Nephron (organoid): ENCODE measurements around the gene VRK3.
A peak's percentile ranks its signal among the peaks of the same experiment; 100 is the strongest.

Experiments used
- H3K27ac Mint-ChIP-seq, 3 experiments: 2 replicates each; pipeline ENCODE4 v1.8.0; 2020; ENCODE audit warnings: mixed read lengths in 3 of 3, mild to moderate bottlenecking in 2 of 3, moderate library complexity in 1 of 3
- H3K27me3 Mint-ChIP-seq: 2 replicates; pipeline ENCODE4 v1.8.0; 2021; ENCODE audit warnings: low read depth, mild to moderate bottlenecking, moderate library complexity, mixed read lengths
- H3K36me3 Mint-ChIP-seq: 2 replicates; pipeline ENCODE4 v1.8.0; 2020; ENCODE audit warnings: low read depth, mixed read lengths
- H3K4me1 Mint-ChIP-seq: 2 replicates; pipeline ENCODE4 v1.8.0; 2020; ENCODE audit warnings: mixed read lengths
- H3K4me3 Mint-ChIP-seq, 3 experiments: 2 replicates each; pipeline ENCODE4 v1.8.0; 2020; ENCODE audit warnings: mild to moderate bottlenecking in 3 of 3, mixed read lengths in 3 of 3, moderate library complexity in 2 of 3
- H3K9me3 Mint-ChIP-seq: 2 replicates; pipeline ENCODE4 v1.8.0; 2020; ENCODE audit warnings: mixed read lengths
- TF ChIP-seq, protein P1 (sequence below), 3 experiments: fragments of 200-600 bp; sonication (generic); IDR thresholded peaks; one replicate each; pipeline ENCODE4 v1.5.0; 2021; ENCODE audit warnings: antibody characterized with exemption in 3 of 3; ENCODE audit not compliant: unreplicated experiment in 3 of 3

VRK3 gene

GRCh38 chr19:49983645-49984229 lies 41.4 kb downstream of the VRK3 start:
- H3K4me1 Mint-ChIP-seq, result no peaks in the 10 kb centered on the region
- H3K27ac Mint-ChIP-seq, result no peak overlapping the region

GRCh38 chr19:49981603-49982593 lies 43.3 kb downstream of the VRK3 start:
- H3K9me3 Mint-ChIP-seq, result no peaks in the 10 kb centered on the region

More at GRCh38 chr19:49983645-49984229, 41.4 kb downstream of the VRK3 start:
- no peaks in the 10 kb centered on the region for H3K27me3 Mint-ChIP-seq
- peaks cover 34% of the 10 kb centered on the region for H3K36me3 Mint-ChIP-seq
- TF ChIP-seq, protein P1, sequence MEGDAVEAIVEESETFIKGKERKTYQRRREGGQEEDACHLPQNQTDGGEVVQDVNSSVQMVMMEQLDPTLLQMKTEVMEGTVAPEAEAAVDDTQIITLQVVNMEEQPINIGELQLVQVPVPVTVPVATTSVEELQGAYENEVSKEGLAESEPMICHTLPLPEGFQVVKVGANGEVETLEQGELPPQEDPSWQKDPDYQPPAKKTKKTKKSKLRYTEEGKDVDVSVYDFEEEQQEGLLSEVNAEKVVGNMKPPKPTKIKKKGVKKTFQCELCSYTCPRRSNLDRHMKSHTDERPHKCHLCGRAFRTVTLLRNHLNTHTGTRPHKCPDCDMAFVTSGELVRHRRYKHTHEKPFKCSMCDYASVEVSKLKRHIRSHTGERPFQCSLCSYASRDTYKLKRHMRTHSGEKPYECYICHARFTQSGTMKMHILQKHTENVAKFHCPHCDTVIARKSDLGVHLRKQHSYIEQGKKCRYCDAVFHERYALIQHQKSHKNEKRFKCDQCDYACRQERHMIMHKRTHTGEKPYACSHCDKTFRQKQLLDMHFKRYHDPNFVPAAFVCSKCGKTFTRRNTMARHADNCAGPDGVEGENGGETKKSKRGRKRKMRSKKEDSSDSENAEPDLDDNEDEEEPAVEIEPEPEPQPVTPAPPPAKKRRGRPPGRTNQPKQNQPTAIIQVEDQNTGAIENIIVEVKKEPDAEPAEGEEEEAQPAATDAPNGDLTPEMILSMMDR (IDR thresholded peaks at IDR 0.05; ENCODE audit: unreplicated experiment in 3 of 3), result peak; percentile 73 to 85 (median 77)
- no peak overlapping the region for H3K4me3 Mint-ChIP-seq
- no peaks in the 10 kb centered on the region for H3K9me3 Mint-ChIP-seq

GRCh38 chr19:49978324-49978723 lies 46.8 kb downstream of the VRK3 start:
- peaks cover 3% of the 10 kb centered on the region for H3K4me1 Mint-ChIP-seq
- TF ChIP-seq, protein P1 (IDR thresholded peaks at IDR 0.05; ENCODE audit: unreplicated experiment in 3 of 3), result no peak
- no peaks in the 10 kb centered on the region for H3K9me3 Mint-ChIP-seq

More at GRCh38 chr19:49981603-49982593, 43.3 kb downstream of the VRK3 start:
- Mint-ChIP-seq H3K27ac (no peak overlapping the region), H3K4me3 (no peak overlapping the region), H3K36me3 (peaks cover 24% of the 10 kb centered on the region), H3K27me3 (no peaks in the 10 kb centered on the region), H3K4me1 (no peaks in the 10 kb centered on the region)
- TF ChIP-seq, protein P1 (IDR thresholded peaks at IDR 0.05; ENCODE audit: unreplicated experiment in 3 of 3), result no peak

DNA sequence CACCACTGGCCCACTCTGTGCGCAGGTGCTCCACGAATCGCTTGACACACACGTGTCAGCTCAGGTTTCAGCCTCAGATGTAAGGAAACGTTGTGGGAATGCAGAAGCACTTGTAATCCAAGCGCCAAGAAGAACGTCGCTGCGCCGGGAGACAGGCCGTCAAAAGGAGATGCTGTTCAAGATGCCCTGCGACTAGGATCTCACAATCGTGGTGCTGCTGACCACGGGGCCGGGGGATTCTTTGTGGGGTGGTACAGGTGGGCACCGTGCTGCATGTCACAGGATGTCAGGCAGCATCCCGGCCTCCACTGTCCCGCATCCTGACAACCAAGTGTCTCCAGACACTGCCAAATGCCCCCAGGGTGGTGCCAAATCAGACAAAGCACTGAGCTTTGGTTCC lies 47.3 kb downstream of the VRK3 start:
- Mint-ChIP-seq H3K27me3 (peaks cover 2% of the 10 kb centered on the region), H3K4me3 (no peak overlapping the region), H3K9me3 (no peaks in the 10 kb centered on the region), H3K27ac (no peak overlapping the region), H3K4me1 (peaks cover 3% of the 10 kb centered on the region), H3K36me3 (peaks cover 15% of the 10 kb centered on the region)
- TF ChIP-seq, protein P1 (IDR thresholded peaks at IDR 0.05; ENCODE audit: unreplicated experiment in 3 of 3), result no peak

More at GRCh38 chr19:49978324-49978723, 46.8 kb downstream of the VRK3 start:
- Mint-ChIP-seq H3K4me3 (no peak overlapping the region), H3K27ac (no peak overlapping the region), H3K36me3 (peaks cover 15% of the 10 kb centered on the region), H3K27me3 (no peaks in the 10 kb centered on the region)

- H3K4me1 Mint-ChIP-seq, result peaks cover 3% of the 10 kb centered on the region
- no peaks in the 10 kb centered on the region for H3K9me3 Mint-ChIP-seq
- H3K27ac Mint-ChIP-seq, result no peak overlapping the region
- peaks cover 15% of the 10 kb centered on the region for H3K36me3 Mint-ChIP-seq
- TF ChIP-seq, protein P1 (IDR thresholded peaks at IDR 0.05; ENCODE audit: unreplicated experiment in 3 of 3), result no peak
- H3K4me3 Mint-ChIP-seq, result no peak overlapping the region
- peaks cover 6% of the 10 kb centered on the region for H3K27me3 Mint-ChIP-seq
Measured at GRCh38 chr19:49977076-49977475, 48.1 kb downstream of the VRK3 start.
